ENCODE results near the gene BCORL1. TPM values are rescaled to one million over a fixed set of nuclear protein-coding genes. Genes with fewer than 3 reads are reported as not detected.

BCORL1 gene
- total and polyA plus RNA-seq, 2 of the 8 experiments (the other 6 are each of a cell fraction or from before 2014, with no cell fraction given) = 1.4 to 6.2 TPM

DNA sequence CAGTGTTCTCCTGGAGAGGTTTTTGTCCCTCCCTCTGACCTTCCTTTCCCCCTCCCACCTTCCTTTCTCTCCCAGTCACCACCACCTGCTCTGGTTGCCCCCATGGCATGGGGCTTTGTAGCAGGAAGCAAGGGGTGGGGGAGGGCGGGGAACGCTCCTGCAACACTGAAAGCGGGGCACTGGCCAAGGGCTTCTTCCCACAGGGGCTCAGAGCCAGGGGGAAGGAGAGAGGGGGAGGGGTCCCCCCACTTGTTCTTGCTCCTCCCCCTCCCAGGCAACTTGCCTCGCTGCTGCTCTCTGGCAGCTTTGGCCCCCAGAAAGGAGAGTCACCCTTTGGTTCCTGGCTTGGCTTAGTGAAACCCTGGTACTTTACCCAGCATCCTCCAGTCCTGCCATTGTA, 48.4 kb downstream of the BCORL1 start (continued):
- TF ChIP-seq, protein P1, sequence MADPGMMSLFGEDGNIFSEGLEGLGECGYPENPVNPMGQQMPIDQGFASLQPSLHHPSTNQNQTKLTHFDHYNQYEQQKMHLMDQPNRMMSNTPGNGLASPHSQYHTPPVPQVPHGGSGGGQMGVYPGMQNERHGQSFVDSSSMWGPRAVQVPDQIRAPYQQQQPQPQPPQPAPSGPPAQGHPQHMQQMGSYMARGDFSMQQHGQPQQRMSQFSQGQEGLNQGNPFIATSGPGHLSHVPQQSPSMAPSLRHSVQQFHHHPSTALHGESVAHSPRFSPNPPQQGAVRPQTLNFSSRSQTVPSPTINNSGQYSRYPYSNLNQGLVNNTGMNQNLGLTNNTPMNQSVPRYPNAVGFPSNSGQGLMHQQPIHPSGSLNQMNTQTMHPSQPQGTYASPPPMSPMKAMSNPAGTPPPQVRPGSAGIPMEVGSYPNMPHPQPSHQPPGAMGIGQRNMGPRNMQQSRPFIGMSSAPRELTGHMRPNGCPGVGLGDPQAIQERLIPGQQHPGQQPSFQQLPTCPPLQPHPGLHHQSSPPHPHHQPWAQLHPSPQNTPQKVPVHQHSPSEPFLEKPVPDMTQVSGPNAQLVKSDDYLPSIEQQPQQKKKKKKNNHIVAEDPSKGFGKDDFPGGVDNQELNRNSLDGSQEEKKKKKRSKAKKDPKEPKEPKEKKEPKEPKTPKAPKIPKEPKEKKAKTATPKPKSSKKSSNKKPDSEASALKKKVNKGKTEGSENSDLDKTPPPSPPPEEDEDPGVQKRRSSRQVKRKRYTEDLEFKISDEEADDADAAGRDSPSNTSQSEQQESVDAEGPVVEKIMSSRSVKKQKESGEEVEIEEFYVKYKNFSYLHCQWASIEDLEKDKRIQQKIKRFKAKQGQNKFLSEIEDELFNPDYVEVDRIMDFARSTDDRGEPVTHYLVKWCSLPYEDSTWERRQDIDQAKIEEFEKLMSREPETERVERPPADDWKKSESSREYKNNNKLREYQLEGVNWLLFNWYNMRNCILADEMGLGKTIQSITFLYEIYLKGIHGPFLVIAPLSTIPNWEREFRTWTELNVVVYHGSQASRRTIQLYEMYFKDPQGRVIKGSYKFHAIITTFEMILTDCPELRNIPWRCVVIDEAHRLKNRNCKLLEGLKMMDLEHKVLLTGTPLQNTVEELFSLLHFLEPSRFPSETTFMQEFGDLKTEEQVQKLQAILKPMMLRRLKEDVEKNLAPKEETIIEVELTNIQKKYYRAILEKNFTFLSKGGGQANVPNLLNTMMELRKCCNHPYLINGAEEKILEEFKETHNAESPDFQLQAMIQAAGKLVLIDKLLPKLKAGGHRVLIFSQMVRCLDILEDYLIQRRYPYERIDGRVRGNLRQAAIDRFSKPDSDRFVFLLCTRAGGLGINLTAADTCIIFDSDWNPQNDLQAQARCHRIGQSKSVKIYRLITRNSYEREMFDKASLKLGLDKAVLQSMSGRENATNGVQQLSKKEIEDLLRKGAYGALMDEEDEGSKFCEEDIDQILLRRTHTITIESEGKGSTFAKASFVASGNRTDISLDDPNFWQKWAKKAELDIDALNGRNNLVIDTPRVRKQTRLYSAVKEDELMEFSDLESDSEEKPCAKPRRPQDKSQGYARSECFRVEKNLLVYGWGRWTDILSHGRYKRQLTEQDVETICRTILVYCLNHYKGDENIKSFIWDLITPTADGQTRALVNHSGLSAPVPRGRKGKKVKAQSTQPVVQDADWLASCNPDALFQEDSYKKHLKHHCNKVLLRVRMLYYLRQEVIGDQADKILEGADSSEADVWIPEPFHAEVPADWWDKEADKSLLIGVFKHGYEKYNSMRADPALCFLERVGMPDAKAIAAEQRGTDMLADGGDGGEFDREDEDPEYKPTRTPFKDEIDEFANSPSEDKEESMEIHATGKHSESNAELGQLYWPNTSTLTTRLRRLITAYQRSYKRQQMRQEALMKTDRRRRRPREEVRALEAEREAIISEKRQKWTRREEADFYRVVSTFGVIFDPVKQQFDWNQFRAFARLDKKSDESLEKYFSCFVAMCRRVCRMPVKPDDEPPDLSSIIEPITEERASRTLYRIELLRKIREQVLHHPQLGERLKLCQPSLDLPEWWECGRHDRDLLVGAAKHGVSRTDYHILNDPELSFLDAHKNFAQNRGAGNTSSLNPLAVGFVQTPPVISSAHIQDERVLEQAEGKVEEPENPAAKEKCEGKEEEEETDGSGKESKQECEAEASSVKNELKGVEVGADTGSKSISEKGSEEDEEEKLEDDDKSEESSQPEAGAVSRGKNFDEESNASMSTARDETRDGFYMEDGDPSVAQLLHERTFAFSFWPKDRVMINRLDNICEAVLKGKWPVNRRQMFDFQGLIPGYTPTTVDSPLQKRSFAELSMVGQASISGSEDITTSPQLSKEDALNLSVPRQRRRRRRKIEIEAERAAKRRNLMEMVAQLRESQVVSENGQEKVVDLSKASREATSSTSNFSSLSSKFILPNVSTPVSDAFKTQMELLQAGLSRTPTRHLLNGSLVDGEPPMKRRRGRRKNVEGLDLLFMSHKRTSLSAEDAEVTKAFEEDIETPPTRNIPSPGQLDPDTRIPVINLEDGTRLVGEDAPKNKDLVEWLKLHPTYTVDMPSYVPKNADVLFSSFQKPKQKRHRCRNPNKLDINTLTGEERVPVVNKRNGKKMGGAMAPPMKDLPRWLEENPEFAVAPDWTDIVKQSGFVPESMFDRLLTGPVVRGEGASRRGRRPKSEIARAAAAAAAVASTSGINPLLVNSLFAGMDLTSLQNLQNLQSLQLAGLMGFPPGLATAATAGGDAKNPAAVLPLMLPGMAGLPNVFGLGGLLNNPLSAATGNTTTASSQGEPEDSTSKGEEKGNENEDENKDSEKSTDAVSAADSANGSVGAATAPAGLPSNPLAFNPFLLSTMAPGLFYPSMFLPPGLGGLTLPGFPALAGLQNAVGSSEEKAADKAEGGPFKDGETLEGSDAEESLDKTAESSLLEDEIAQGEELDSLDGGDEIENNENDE (IDR thresholded peaks at IDR 0.05; ENCODE audit: insufficient replicate concordance, low read length) = no peak
- no peak for TF ChIP-seq TEAD4 (IDR thresholded peaks at IDR 0.05; ENCODE audit: low read depth, low read length)
- TF ChIP-seq CHD2 (IDR thresholded peaks at IDR 0.05; ENCODE audit: low read length) = no peak
- no peak for TF ChIP-seq CHD1 (IDR thresholded peaks at IDR 0.05; ENCODE audit: low read depth, low read length)
- no peak for TF ChIP-seq SP4 (IDR thresholded peaks at IDR 0.05; ENCODE audit: low read length)
- no peak for TF ChIP-seq SP2 (IDR thresholded peaks at IDR 0.05; ENCODE audit: low read length)
- TF ChIP-seq HDAC2 (IDR thresholded peaks at IDR 0.05; ENCODE audit: borderline replicate concordance in 1 of 2, low read depth in 2 of 2, low read length in 2 of 2) = no peak
- TF ChIP-seq FOSL1 (IDR thresholded peaks at IDR 0.05; ENCODE audit: insufficient read depth, low read depth, low read length) = no peak
- TF ChIP-seq MAFK (IDR thresholded peaks at IDR 0.05; ENCODE audit: low read depth, low read length) = no peak
